Heart right ventricle (tissue), 16 donors: Measurements from ENCODE around the gene TSPAN9. TPM values are rescaled to one million over a fixed set of nuclear protein-coding genes. Genes with fewer than 3 reads are reported as not detected.

Experiments used
- ATAC-seq, 8 donors: fragments of 200-7000 bp; cut with Tn5 transposase; one replicate each; pipeline ENCODE4 v1.9.1; 2020; ENCODE audit warnings: mild to moderate bottlenecking in 8 of 8, moderate library complexity in 8 of 8, moderate number of reproducible peaks in 1 of 8
- DNase-seq, 2 donors: peaks; one replicate each; pipeline ENCODE4 v3.0.0-alpha.2; 2020
- H3K27ac ChIP-seq, 10 donors: fragments of 200-600 bp; sonication (generic) in 2 of 10; one replicate each; pipeline versions ENCODE4 v1.5.0 to v1.8.0; 2020 to 2022; ENCODE audit warnings: mild to moderate bottlenecking in 3 of 10
- H3K27me3 ChIP-seq, 7 donors: fragments of 200-600 bp; one replicate each; pipeline ENCODE4 v1.8.0; 2021 to 2022; ENCODE audit warnings: mild to moderate bottlenecking in 2 of 7
- H3K36me3 ChIP-seq, 9 donors: fragments of 200-600 bp; sonication (generic) in 1 of 9; one replicate each; pipeline versions ENCODE4 v1.5.0 to v1.8.0; 2020 to 2022; ENCODE audit warnings: mild to moderate bottlenecking in 2 of 9
- H3K4me1 ChIP-seq, 9 donors: fragments of 200-600 bp; sonication (generic) in 1 of 9; one replicate each; pipeline versions ENCODE4 v1.5.0 to v1.8.0; 2020 to 2022; ENCODE audit warnings: mild to moderate bottlenecking in 4 of 9
- H3K4me3 ChIP-seq, 10 donors: fragments of 200-600 bp; sonication (generic) in 2 of 10; one replicate each; pipeline versions ENCODE4 v1.5.0 to v1.8.0; 2020 to 2022; ENCODE audit warnings: mild to moderate bottlenecking in 7 of 10, moderate library complexity in 2 of 10
- H3K9me3 ChIP-seq, 11 donors: fragments of 200-600 bp in 10 of 11; sonication (generic) in 2 of 11; one replicate each; pipeline versions ENCODE4 v1.5.0 to v1.8.0; 2013 to 2022; ENCODE audit warnings: mild to moderate bottlenecking in 2 of 11, control low read depth in 1 of 11, moderate library complexity in 1 of 11
- WGBS, 2 donors: extraction: QIAGEN DNeasy Blood & Tissue Kit; methylation state at CpG; one replicate each; pipeline ENCODE4 v1.1.7; 2013; ENCODE audit warnings: inconsistent platforms in 1 of 2; 5-methylcytosine and 5-hydroxymethylcytosine counted together
- intact Hi-C, 10 donors: fragments of 100-400 bp; cut with DNase I; formaldehyde crosslinking; loops; one replicate each; pipeline versions ENCODE4 v1.11.1 to v1.14.2; 2022
- polyA plus RNA-seq, 2 donors: library from polyadenylated mRNA; stranded (reverse); fragments of 200-250 nt; gene quantifications; one replicate each; pipeline ENCODE4 v1.2.3, GENCODE V29; 2013
- total RNA-seq, 10 donors: library from RNA; stranded (reverse); fragmentation: NEBNext Ultra II Directional in 3 of 10; extraction: Animal tissue kit (Norgen Biotek cat#: 25700) in 3 of 10; gene quantifications; one replicate each; pipeline versions ENCODE4 v1.2.1 to v1.2.4, GENCODE V29; 2021 to 2023
- TF ChIP-seq, protein P1 (sequence below), 9 donors: fragments of 200-600 bp; sonication (generic) in 2 of 9; IDR thresholded peaks; one replicate each; pipeline versions ENCODE4 v1.5.0 to v1.8.0; 2021 to 2022; ENCODE audit warnings: antibody characterized with exemption in 9 of 9, mild to moderate bottlenecking in 5 of 9, moderate library complexity in 1 of 9
- donor health status: Arrhythmogenic right ventricular cardiomyopathy.
- donor health status: ischemic (EF 13 %, LVEDD 7.1; RV severe dilation, severe dysfunction).
- donor health status: healthy with polysubstance abuse.
- donor health status: DM: no; HTN: yes; CAD: no.
- donor health status: DM: no; HTN: no; CAD: no.
- donor health status: ischemic (EF 25% LVEDD 6.9; RV normal size, moderate dysfunction).
- donor health status: ischemic (EF 25% LVEDD 5.7; RV mildly dilated, moderate dysfunction).
- donor health status: healthy.
- donor health status: DM: yes; HTN: yes; CAD: no.
- donor health status: Ischemic cardiomyopathy.
- donor health status: ischemic (EF 35%, LVEDD 5.7; RV mildly dilated, moderate dysfunction).
- donor health status: nonischemic (EF 11% LVEDD 7.7; RV severe dilation, severe dysfunction).
- donor health status: DM: yes; HTN: yes; CAD: no.
- donor health status: PGD.
- donor health status: ischemic (EF 29% LVEDD 5.4; RV normal size, mild dysfunction).
- donor health status: nonischemic (EF 23%, LVEDD 6.1; RV moderate dilation, normal function).

TSPAN9 gene
- total and polyA plus RNA-seq, 12 donors: 63.0 to 401 (median 251) TPM

DNA sequence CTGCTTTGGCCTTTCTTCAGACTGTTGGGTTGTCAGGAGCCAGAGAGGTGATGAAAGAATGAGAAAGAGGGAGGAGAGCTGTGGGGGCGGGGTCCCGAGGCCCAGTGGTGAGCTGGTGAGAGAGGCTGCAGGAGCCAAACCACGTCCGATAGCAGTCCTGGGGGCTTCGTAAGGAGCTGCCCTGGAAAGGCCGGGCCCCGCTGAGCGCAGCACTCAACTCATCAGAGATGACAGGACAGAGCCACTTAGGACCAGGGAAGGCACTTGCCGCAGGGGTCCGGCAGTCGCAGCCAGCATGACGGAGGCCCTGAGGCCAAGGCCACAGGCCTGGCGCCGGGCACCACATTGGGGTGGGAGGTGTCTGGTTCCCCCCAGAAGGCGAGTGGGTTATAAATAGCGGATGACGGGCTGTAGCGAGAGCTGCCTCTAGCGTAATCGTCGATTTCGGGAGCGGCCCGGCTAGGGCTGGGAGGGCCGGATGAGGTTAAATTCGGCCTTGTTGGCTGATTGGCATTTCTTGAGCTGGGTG, 179.0 kb downstream of the TSPAN9 start:
- peak; percentile 68 to 80 for DNase-seq
- TF ChIP-seq, protein P1, sequence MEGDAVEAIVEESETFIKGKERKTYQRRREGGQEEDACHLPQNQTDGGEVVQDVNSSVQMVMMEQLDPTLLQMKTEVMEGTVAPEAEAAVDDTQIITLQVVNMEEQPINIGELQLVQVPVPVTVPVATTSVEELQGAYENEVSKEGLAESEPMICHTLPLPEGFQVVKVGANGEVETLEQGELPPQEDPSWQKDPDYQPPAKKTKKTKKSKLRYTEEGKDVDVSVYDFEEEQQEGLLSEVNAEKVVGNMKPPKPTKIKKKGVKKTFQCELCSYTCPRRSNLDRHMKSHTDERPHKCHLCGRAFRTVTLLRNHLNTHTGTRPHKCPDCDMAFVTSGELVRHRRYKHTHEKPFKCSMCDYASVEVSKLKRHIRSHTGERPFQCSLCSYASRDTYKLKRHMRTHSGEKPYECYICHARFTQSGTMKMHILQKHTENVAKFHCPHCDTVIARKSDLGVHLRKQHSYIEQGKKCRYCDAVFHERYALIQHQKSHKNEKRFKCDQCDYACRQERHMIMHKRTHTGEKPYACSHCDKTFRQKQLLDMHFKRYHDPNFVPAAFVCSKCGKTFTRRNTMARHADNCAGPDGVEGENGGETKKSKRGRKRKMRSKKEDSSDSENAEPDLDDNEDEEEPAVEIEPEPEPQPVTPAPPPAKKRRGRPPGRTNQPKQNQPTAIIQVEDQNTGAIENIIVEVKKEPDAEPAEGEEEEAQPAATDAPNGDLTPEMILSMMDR (IDR thresholded peaks at IDR 0.05): no peak
- Histone ChIP-seq H3K36me3 (peaks cover 0 to 8% (median 0%) of the 10 kb centered on the region in 9 donors), H3K4me1 (peaks cover 44 to 100% (median 88%) of the 10 kb centered on the region in 9 donors), H3K4me3 (no peak overlapping the region), H3K27ac (peak overlapping the region; percentile 76 to 99 (median 89)), H3K9me3 (no peaks in the 10 kb centered on the region), H3K27me3 (no peaks in the 10 kb centered on the region)
- WGBS, 2 donors: 38 to 62% methylated on average over 26 of the region's 26 CpGs
- intact Hi-C loops: loop anchor here in 1 of 10 donors (10.0 kb wide), 1 partner anchor 51 kb away; no protein-coding TSS in a partner anchor
- ATAC-seq: peak; percentile 31 to 68 (median 50)

DNA sequence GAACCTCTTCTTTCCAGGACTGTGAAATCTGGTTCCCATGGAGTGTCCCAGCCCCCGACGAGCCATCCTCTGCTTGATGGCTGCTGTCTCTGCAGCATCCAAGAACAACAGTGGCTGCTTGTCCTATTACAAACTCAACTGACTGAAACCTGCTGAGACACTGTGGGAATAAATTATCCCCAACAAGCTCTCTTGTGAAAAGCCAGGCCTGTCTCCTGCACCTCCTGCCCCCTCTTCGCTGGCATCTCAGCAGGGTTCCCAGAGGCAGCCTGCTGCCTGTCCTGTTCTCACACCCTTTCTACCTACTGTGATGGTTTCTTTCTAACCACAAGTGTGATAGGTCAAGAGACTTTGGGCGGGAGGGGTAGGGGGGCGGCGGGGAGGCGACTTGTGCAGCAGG, 180.2 kb downstream of the TSPAN9 start:
- Histone ChIP-seq H3K4me3 (no peak overlapping the region), H3K4me1 (peaks cover 37 to 100% (median 89%) of the 10 kb centered on the region in 9 donors), H3K27me3 (no peaks in the 10 kb centered on the region), H3K36me3 (peaks cover 0 to 8% (median 0%) of the 10 kb centered on the region in 9 donors), H3K27ac (peak overlapping the region in 9 of 10 donors; percentile 76 to 99 (median 90)), H3K9me3 (no peaks in the 10 kb centered on the region)
- WGBS, 2 donors: 66 to 79% methylated on average over 7 of the region's 7 CpGs
- DNase-seq: no peak
- TF ChIP-seq, protein P1 (IDR thresholded peaks at IDR 0.05): no peak
- intact Hi-C loops: loop anchor here in 1 of 10 donors (10.0 kb wide), 1 partner anchor 53 kb away; no protein-coding TSS in a partner anchor
- no peak for ATAC-seq

DNA sequence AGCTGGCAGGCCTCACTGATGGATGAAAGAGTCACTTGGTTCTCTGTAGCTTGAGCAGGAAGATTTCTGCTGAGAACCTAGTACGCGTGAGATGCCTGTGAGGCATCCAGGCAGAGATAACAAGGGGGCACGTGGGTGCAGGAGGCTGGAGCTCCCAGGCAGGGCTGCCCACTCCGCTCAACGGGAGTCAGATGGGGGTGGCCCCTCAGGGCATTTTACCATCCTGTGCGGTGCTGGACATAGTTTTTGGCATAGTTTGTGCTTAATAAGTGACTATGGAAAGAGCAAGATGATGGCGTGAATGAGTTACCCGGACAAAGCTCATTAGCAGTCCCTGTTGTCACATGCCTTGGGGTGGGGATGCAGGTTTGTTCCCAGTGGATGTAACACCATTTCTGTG, 182.8 kb downstream of the TSPAN9 start:
- TF ChIP-seq, protein P1 (IDR thresholded peaks at IDR 0.05): no peak
- Histone ChIP-seq H3K27me3 (no peaks in the 10 kb centered on the region), H3K4me3 (no peak overlapping the region), H3K27ac (peak overlapping the region in 9 of 10 donors; percentile 5 to 99 (median 76)), H3K36me3 (peaks cover 0 to 8% (median 0%) of the 10 kb centered on the region in 9 donors), H3K4me1 (peaks cover 22 to 100% (median 89%) of the 10 kb centered on the region in 9 donors), H3K9me3 (no peaks in the 10 kb centered on the region)
- 37 to 67% methylated on average over 8 of the region's 8 CpGs for WGBS, 2 donors
- ATAC-seq (no peak), DNase-seq (peak in 1 of 2 donors; percentile 4)
- intact Hi-C loops: loop anchor here in 2 of 10 donors (5.0 to 10.0 kb wide), 2 partner anchors 55 to 58 kb away; no protein-coding TSS in a partner anchor

DNA sequence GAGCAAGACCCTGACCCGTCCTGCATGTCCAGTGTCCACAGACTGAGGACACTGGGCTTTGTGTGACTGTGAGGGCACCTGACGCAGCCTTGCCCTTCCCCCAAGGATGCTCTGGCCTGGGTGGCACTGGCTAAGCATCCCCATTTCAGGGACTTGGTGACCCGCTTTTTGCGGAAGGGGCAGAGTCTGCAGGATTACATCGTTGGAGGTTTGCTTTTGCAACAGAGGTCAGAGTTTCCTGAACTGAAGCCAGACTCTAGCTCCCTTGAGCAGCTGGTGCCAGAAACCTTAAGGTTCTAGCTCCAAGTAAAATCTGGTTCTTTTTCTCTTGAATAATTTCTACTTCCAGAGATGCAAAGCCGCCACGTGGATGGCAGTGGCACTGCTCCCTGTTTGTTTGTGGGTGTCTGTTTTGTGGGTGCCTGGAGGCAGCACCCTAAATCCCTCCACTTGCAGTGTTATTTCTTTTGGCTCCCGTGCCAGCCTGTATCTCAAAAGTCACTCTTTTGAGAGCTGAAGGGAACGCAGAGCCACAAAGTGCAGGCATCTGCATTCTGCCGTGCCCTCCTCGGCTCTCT, 184.7 kb downstream of the TSPAN9 start:
- intact Hi-C loops: loop anchor here in 1 of 10 donors (5.0 kb wide), 1 partner anchor 60 kb away; no protein-coding TSS in a partner anchor
- peaks cover 0 to 14% (median 0%) of the 10 kb centered on the region in 9 donors for H3K36me3 ChIP-seq
- H3K27me3 ChIP-seq: no peaks in the 10 kb centered on the region
- no peaks in the 10 kb centered on the region for H3K9me3 ChIP-seq
- DNase-seq (no peak), ATAC-seq (no peak)
- TF ChIP-seq, protein P1 (IDR thresholded peaks at IDR 0.05): peak in 1 of 9 donors; percentile 11
- no peak overlapping the region for H3K4me3 ChIP-seq
- peaks cover 24 to 100% (median 90%) of the 10 kb centered on the region in 9 donors for H3K4me1 ChIP-seq
- WGBS, 2 donors: 47 to 49% methylated on average over 11 of the region's 11 CpGs
- H3K27ac ChIP-seq: peak overlapping the region in 9 of 10 donors; percentile 45 to 99 (median 76)
